Hepatocyte (in vitro differentiated cells): ENCODE data around the gene STPG4.

Experiments
- EZH2phosphoT487 ChIP-seq: fragments of 200-600 bp; sonication (generic); IDR thresholded peaks from one replicate; pipeline ENCODE4 v1.6.1; 2018; ENCODE audit warnings: antibody characterized with exemption, mild to moderate bottlenecking, low read depth, moderate library complexity; ENCODE audit not compliant: unreplicated experiment, severe bottlenecking
- TF ChIP-seq, protein P1 (sequence below): fragments of 200-600 bp; sonication (generic); IDR thresholded peaks from 2 replicates; pipeline ENCODE4 v1.5.1; 2016; ENCODE audit warnings: antibody characterized with exemption, mild to moderate bottlenecking; ENCODE audit not compliant: poor library complexity

DNA sequence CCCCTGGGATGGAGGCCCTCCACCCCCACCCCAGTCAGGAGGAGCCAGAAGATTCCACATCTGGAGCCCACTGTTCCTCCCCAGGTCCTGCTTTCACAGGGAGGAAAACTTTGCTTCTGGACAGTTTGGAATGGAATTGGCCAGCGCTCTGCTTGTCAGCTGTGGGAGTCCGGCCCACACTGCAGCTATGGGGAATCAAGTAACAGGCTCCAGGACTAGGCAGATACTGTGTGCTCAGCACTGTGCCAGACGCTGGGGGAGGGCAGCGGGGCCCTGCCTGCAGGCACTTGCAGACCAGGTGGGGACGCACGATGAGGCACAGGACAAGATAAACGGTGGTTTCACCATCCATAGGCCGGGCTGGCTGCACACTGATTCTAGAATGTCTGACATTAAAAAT is 114.0 kb downstream of the STPG4 start:
- TF ChIP-seq, protein P1, sequence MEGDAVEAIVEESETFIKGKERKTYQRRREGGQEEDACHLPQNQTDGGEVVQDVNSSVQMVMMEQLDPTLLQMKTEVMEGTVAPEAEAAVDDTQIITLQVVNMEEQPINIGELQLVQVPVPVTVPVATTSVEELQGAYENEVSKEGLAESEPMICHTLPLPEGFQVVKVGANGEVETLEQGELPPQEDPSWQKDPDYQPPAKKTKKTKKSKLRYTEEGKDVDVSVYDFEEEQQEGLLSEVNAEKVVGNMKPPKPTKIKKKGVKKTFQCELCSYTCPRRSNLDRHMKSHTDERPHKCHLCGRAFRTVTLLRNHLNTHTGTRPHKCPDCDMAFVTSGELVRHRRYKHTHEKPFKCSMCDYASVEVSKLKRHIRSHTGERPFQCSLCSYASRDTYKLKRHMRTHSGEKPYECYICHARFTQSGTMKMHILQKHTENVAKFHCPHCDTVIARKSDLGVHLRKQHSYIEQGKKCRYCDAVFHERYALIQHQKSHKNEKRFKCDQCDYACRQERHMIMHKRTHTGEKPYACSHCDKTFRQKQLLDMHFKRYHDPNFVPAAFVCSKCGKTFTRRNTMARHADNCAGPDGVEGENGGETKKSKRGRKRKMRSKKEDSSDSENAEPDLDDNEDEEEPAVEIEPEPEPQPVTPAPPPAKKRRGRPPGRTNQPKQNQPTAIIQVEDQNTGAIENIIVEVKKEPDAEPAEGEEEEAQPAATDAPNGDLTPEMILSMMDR = no peak
- TF ChIP-seq EZH2phosphoT487 = no peak
